GM21576 (cell line): ENCODE results near the gene KRTAP5-2.

Source experiments
- ATAC-seq: cut with Tn5 transposase; IDR thresholded peaks from one replicate; pipeline ENCODE4 v1.9.1; 2021; ENCODE audit warnings: mild to moderate bottlenecking, moderate library complexity; ENCODE audit not compliant: unreplicated experiment

KRTAP5-2 gene

GRCh38 chr11:1557051-1557884, 40.8 kb downstream of the KRTAP5-2 start:
- ATAC-seq, result no peak

- ATAC-seq, result no peak
Observed at GRCh38 chr11:1556278-1556902, 41.7 kb downstream of the KRTAP5-2 start.

- no peak for ATAC-seq
Observed at GRCh38 chr11:1555713-1556153, 42.4 kb downstream of the KRTAP5-2 start.

DNA sequence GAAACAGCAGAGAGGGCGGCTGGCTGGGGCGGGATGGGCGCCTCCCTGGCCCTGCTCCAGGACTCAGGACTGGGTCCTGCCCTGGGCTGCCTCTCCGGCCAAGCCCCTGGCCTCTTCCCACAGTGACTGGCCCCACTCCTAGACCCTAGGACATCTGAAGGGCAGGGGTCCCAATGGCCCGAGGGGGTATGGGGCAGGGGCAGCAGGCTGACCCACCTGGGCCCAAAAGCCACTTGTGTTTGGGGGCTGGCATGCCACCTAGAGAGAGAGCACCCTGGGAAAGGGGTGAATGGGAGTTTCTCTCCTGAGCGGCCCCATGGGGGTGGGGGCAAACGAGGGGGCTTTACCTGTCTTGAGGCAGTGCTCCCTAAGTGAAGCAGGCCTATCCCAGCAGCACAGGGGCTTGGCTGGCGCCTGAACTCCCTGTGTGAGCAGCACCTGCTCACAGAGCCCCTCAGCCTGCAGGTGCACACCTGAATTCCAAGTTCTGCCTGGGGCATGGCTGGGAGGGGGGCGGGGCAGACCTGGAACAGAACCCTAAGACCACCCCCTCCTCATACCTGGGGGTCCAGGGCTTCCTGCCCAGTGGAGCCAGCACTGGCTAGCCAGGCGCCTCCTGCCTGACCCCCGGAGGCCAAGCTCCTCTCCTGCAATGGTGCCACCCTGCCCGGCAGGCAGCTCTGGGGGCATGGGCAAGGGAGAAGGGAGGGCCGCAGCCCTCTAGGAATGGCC, 42.9 kb downstream of the KRTAP5-2 start:
- no peak for ATAC-seq

DNA sequence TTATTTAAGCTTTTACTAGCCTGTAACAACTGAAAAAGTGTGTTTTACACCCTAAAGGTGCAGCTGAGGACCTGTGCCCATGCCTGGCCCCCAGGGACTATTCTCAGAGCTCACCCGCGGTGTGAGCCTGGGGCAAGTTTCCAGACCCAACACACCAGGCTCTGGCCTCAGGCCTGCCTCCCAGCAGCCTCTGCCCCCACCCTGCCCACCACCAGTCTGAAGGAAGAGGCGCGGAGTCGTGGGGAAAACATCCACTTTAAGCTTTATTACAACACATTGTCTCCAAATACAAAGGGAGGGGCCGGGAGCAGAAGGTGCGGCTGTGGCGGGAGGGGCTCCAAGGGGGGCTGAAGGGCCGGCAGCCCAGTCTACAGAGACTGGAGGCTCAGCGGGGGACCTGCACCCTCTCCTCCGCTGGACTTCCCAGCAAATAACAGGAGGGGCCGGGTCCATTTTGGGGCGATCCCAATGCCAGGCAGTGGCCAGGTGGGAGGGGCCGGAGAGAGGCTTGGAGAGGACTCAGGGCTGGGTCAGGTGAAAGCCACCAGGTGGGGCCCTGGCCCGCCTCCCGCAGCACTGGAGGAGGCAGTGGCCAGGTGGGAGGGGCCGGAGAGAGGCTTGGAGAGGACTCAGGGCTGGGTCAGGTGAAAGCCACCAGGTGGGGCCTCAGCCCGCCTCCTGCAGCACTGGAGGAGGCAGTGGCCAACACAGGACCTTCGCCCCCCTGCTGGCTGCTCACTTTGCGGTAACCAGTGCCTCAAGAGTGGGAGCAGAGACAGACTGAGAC, 44.1 kb downstream of the KRTAP5-2 start:
- ATAC-seq, result no peak

DNA sequence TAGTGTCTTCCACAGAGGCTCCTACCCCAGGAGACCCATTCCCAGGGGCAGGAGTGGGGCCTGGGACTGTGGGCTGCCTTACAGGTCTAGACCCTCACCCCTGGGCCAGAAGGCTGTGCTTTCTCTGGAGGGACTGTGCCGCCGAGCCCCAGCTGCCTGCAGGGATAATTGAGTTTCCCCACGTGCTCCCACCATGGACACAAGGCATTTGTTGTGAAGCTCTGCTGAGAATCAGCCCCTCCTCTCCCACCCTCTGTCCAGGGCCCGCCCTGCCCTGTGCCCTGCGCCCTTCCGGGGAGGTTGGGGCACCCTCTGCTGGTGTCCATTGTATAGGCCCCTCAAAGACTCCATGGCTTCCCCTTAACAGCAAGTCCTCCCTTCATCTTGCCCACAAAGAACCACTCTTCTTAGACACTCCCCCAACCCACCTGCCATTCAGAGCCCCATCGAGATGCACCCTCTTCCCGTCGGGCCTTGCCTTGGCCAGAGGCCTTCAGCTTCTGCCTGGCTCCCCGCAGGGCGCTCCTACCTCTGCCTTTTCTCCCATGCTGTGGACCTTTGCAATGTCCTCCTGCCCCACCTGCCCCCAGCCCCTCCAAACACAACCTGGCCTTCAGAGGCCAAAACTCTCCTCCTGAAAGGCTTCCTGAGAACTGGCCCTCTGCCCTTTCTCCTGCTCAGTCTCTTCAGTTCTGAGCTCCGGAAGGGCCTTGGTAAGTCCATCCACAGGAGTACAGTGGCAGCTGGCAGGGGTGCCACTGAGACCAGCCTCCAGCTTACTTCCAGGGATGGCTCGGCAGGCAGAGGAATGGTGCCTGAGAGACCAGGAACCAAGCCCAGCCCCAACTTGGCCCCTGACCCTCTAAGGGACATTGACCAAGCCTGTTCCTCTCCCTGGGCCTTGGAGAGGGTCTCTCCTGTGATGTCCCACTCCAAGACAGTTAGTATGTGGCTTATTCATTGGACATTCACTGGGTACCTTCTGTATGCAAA, 48.5 kb downstream of the KRTAP5-2 start:
- no peak for ATAC-seq

- no peak for ATAC-seq
Observed at GRCh38 chr11:1548221-1549070, 49.6 kb downstream of the KRTAP5-2 start.

- ATAC-seq, result no peak
Observed at GRCh38 chr11:1547467-1548098, 50.5 kb downstream of the KRTAP5-2 start.
